HG02840 (cell line): ENCODE measurements around the gene CDH16.
"Not testable (repeated sequence)": the region's sequence is repeated elsewhere in the genome, so short reads cannot be mapped to it uniquely, and the experiment has no call there.

ENCODE experiments used
- ATAC-seq: cut with Tn5 transposase; IDR thresholded peaks from one replicate; pipeline ENCODE4 v1.9.1; 2021; ENCODE audit warnings: mild to moderate bottlenecking, moderate library complexity, moderate number of reproducible peaks; ENCODE audit not compliant: unreplicated experiment, low FRiP score

CDH16 gene, protein sequence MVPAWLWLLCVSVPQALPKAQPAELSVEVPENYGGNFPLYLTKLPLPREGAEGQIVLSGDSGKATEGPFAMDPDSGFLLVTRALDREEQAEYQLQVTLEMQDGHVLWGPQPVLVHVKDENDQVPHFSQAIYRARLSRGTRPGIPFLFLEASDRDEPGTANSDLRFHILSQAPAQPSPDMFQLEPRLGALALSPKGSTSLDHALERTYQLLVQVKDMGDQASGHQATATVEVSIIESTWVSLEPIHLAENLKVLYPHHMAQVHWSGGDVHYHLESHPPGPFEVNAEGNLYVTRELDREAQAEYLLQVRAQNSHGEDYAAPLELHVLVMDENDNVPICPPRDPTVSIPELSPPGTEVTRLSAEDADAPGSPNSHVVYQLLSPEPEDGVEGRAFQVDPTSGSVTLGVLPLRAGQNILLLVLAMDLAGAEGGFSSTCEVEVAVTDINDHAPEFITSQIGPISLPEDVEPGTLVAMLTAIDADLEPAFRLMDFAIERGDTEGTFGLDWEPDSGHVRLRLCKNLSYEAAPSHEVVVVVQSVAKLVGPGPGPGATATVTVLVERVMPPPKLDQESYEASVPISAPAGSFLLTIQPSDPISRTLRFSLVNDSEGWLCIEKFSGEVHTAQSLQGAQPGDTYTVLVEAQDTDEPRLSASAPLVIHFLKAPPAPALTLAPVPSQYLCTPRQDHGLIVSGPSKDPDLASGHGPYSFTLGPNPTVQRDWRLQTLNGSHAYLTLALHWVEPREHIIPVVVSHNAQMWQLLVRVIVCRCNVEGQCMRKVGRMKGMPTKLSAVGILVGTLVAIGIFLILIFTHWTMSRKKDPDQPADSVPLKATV

DNA sequence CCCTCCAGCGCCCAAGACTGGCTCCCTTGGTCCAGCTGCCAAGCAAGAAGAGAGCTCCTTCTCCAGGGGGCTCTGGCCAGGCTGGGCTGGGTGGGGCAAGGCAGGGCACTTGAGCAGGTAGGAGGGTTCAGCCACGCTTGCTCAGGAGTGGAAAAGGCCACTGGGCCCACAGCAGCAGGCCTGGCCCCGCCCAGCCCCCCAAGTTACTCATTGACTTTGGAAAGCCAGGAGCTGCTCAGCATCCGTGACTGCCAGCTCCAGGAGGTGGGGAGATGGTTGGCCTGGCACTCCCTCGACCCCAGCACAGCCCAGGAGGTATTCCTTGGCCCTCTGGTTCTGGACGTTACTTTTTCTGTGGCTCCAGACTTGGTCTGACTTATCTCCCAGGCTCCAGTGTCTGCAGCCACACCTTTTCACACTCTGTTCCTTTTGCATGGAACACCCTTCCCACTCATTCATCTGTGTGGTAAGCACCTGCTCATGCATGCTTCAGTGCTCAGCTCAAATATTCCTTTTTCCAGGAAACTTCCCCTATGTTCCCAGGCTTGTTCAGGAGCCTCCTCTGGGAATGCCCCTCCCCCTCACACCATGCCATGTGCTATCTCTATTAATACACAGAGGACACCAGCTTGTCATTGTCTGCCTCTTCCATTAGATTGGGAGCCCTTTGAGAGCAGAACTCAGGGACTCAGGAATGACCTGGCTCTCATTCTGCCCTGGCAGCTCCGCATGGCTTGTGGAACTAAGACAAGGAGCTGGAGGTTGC is at the start of gene CDH16:
CDH16 (minus strand) TSS at position 83 of the 766 bp plus-strand sequence. CDS start 820 bp downstream, outside the sequence.
- no peak for ATAC-seq

GRCh38 chr16:66964049-66964448 is 45.4 kb upstream of the CDH16 start:
- ATAC-seq = no peak

GRCh38 chr16:66961914-66962313 is 43.2 kb upstream of the CDH16 start:
- ATAC-seq = no peak

DNA sequence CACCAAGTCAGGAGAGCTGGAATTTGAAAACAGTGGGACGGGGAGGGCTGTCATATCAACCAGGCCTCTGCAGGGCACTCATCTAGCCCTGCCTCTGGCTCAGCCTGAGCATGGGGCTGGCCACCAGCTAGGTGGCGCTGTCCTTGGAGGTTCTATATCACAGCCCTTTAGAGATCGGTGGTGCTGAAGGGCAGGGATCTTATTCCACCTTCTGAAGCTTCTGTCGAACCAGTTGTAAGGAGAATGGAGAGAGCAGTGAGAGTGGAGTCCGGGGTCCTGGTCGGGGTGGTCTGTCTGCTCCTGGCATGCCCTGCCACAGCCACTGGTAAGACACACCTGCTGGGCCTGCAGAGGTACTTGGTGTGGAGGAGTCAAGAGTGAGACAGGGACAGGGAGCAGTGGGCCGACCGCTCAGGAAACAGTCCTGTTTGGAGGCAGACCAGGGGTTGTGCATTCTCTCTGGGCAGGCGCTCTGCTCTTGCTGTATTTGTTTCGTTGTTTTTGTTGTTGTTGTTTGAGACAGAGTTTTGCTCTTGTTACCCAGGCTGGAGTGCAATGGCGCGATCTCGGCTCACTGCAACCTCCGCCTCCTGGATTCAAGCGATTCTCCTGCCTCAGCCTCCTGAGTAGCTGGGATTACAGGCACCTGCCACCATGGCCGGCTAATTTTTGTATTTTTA is 42.5 kb upstream of the CDH16 start, which contains the start of gene CES3:
CES3 (plus strand) TSS at position 202 of the 680 bp plus-strand sequence; CDS start at position 244, 42 bp downstream.
- ATAC-seq = no peak

DNA sequence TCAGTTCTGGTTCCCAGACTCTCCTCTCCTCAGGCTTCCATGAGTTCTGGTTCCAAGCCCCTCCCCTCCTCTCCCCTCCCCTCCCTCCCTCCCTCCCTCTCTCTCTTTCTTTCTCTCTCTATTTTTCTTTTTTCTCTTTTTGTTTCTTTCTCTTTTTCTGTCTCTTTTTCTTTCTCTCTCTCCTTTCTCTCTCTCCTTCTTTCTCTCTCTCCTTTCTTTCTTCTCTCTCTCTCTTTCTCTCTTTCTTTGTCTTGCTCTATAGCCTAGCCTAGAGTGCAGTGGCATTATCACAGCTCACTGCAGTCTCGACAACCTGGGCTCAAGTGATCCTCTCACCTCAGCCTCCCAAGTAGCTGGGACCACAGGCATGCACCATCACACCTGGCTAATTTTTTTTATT is 41.6 kb upstream of the CDH16 start:
- ATAC-seq = no peak

- no peak for ATAC-seq
Observed at GRCh38 chr16:66959704-66960161, 41.0 kb upstream of the CDH16 start.

DNA sequence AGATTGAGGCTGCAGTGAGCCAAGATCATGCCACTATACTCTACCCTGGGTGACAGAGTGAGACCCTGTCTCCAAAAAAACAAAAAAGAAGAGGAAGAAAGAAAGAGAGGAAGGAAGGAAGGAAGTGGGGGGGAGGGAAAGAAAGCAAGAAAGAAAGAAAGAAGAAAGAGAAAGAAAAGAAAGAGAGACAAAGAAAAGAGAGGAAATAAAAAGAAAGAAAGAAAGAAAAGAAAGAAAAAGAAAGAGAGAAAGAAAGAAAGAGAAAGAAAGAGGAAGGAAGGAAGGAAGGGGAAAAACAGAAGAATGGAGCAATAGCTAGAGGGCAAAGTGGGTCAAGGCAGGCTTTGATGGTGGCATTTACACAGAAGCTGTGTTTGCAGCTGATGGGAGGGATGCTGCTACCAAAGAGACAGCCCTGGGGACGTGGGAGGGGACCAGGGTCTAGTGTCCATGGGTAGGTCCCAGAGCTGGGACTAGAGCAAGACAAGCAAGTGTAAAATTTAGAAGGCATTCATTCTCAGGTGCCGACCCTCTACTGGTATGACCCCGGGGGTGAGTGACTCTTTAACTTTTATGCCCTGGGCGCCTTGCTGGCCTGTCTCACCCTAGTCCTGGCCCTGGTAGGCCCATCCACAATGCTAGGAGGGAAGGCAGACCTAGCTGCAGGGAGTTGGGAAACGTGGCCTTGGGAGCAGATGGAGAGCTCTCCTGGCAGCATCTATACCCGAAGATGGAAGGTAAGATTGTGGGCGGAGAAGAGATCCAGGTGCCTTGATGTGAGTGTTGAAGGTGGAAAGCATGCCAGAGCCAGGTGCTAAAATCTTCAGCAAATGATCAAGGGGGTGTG is 40.4 kb upstream of the CDH16 start:
- ATAC-seq = no peak

GRCh38 chr16:66956154-66956457 is 37.4 kb upstream of the CDH16 start:
- ATAC-seq = not testable (repeated sequence)

DNA sequence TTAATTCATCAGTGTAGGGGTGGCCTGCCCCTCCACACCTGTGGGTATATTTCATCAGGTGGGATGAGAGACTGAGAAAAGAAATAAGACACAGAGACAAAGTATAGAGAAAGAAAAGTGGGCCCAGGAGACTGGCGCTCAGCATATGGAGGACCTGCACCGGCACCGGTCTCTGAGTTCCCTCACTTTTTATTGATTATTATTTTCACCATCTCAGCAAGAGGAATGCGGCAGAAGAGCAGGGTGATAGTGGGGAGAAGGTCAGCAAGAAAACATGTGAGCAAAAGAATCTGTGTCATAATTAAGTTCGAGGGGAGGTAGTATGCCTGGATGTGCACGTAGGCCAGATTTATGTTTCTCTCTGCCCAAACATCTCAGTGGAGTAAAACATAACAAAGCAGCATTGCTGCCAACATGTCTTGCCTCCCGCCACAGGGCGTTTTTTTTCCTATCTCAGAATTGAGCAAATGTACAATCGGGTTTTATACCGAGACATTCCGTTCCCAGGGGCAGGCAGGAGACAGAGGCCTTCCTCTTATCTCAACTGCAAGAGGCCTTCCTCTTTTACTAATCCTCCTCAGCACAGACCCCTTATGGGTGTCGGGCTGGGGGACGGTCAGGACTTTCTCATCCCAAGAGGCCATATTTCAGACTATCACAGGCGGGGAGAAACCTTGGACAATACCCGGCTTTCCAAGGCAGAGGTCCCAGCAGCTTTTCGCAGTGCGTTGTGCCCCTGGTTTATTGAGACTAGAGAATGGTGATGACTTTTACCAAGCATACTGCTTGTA is 36.9 kb upstream of the CDH16 start:
- not testable (repeated sequence) for ATAC-seq

DNA sequence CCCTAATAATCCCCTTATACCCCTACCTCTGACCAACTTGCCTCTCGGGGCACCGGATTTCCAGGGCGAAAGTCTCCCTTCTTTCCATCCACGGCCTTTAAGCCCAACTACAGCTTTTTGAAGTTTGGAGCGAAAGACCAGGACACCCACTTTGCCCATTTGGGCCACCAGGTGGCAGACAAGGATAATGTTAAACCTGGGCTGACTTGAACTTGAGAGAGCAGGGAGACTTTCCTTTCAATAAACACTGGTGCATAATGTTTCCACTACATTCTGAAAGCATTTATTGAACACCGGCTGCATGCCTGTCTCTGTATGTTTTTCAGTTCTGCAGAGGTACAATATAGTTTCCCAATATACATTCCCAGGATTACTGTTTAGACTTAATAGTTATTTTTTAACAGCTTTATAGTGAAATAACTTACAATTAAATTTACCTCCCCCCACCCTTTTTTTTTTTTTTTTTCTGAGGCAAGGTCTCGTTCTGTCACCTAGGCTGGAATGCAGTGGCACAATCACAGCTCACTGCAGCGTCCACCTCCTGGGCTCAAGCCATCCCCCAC is 35.5 kb upstream of the CDH16 start:
- no peak for ATAC-seq

DNA sequence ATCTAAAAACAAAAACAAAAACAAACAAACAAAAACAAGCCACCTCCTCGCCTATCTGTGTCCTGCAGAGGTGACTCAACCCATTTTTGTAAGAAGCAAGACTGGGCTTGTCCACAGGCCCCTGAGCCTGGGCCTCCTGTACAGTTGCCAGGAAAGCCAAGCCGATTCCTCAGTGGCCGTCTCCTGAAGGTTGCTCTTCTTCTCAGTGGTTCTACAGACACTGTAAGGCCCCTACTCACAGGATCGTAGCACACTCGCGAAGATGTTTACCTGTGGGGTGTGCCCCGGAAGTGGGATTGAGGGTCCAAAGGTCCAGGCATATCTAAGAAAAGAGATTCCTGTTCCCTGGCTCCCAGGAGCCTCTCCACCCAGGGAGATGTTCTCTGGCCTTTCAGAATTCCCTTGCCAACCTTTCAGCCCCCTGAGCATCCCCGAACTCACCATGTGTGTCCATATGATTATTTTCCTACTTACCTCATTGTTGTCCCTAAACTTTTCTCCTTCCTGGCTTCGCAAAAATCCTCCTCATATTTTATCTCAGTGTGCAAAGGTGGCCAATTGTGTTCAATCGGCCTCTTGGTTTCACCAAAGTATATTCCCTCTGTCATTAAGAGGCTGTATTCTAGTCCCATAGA is 34.9 kb upstream of the CDH16 start:
- no peak for ATAC-seq

DNA sequence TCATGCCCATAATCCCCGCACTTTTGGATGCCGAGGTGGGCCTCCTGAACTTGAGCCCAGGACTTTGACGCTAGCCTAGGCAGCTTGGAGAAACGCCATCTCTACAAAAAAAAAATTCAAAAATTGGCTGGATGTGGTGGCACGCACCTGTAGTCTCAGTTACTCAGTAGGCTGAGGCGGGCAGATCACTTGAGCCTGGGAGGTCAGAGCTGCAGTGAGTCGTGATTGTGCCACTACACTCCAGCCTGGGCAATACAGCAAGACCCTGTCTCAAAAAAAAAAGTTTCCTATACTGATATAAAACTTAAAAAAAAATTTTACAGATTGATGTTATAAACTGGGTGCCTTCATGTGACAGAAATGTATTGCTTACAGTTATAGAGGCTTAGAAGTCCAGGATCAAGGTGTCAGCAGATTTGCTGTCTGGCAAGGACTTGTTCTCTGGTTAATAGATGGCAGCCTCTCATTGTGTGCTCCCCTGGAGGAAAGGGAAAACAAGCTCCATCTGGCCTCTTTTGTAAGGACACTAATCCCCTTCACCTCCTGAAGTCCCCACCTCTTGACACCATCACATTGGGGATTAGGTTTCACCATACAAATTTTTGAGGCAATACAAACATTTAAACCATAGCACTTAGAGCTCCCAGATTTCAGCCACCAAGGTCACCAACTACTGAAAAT is 33.9 kb upstream of the CDH16 start:
- ATAC-seq = no peak

DNA sequence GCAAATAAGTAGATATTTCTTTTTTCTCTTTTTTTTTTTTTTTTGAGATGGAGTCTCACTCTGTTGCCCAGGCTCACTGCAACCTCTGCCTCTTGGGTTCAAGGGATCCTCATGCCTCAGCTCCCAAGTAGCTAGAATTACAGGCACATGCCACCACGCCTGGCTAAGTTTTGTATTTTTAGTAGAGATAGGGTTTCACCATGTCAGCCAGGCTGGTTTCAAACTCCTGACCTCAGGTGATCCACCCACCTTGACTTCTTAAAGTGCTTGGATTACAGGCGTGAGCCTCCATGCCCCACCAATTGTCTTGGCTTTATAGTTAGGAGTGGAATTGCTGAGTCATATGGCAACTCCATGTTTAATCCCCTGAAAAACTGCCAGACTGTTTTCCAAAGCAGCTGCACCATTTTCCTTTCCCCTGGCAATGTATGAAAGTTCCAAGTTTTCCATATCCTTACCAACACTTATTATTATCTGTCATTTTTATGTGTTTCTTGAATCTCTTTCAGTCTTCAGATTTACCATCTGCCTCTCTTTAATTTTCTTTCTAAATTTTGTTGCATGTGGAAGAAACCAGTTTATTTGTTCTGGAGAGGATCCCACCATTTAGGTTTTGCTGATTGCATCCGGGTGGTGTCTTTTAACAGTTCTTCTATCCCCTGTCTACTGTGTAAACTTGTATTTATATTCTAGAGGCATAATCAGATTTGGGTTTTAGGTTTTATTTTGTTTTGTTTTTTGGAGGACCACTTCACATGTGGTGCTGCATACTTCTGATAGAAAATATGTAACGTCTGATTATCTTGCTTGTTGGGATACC is 32.5 kb upstream of the CDH16 start:
- no peak for ATAC-seq

GRCh38 chr16:66950437-66950836 is 31.8 kb upstream of the CDH16 start:
- ATAC-seq = no peak

DNA sequence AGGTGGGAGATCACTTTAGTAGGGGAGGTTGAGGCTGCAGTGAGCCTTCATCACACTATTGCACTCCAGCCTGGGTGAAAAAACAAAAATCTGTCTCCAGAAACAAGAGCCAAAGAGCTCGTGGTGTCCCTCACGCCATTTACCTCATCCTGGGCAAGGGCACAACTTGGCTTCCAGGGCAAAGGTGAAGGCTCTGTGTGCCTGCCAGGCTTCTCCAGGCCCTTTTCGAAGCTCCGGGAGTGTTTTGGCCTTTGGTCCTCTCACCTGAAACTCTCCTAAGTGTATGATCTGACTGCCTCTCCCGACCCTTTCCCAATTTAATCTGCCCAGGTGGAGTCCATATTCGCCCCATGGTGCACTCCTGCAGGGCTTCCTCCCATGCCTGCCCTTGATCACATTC is 30.8 kb upstream of the CDH16 start:
- no peak for ATAC-seq

GRCh38 chr16:66948837-66949225 is 30.1 kb upstream of the CDH16 start:
- ATAC-seq = no peak
